Mesendoderm (in vitro differentiated cells): Measurements from ENCODE around the gene ILKAP.

Source experiments
- DNase-seq: peaks from one replicate; pipeline ENCODE4 v3.0.0; 2013
- H2AK5ac ChIP-seq: 2 replicates; pipeline ENCODE4 v1.6.1; 2013; ENCODE audit warnings: low read length, inconsistent platforms
- H2BK120ac ChIP-seq: 2 replicates; pipeline ENCODE4 v1.6.1; 2013; ENCODE audit warnings: low read depth, mild to moderate bottlenecking, low read length, moderate library complexity, mixed read lengths
- H2BK15ac ChIP-seq: replicated peaks from 2 replicates; pipeline ENCODE4 v1.6.1; 2013; ENCODE audit warnings: low read depth, mild to moderate bottlenecking, moderate library complexity
- H2BK5ac ChIP-seq: 2 replicates; pipeline ENCODE4 v1.6.1; 2013; ENCODE audit warnings: low read length, inconsistent platforms
- H3K18ac ChIP-seq: 2 replicates; pipeline ENCODE4 v1.6.1; 2013; ENCODE audit warnings: mild to moderate bottlenecking, low read length, mixed read lengths
- H3K23ac ChIP-seq: one replicate; pipeline ENCODE4 v1.6.1; 2013; ENCODE audit warnings: low read length
- H3K27ac ChIP-seq: 2 replicates; pipeline ENCODE4 v1.5.1; 2013; ENCODE audit warnings: low read depth, mild to moderate bottlenecking, inconsistent platforms, low read length, moderate library complexity
- H3K27me3 ChIP-seq: 2 replicates; pipeline ENCODE4 v1.6.1; 2013; ENCODE audit warnings: low read length, control low read depth, mild to moderate bottlenecking, inconsistent platforms; ENCODE audit not compliant: insufficient read depth, poor library complexity
- H3K36me3 ChIP-seq: 2 replicates; pipeline ENCODE4 v1.6.1; 2013; ENCODE audit warnings: low read length, inconsistent platforms; ENCODE audit not compliant: control insufficient read depth, insufficient read depth
- H3K4ac ChIP-seq: one replicate; pipeline ENCODE4 v1.6.1; 2013; ENCODE audit warnings: low read depth, mild to moderate bottlenecking, low read length, moderate library complexity
- H3K4me1 ChIP-seq: 2 replicates; pipeline ENCODE4 v1.6.1; 2013; ENCODE audit warnings: low read depth, low read length, inconsistent platforms; ENCODE audit not compliant: control insufficient read depth
- H3K4me2 ChIP-seq: 2 replicates; pipeline ENCODE4 v1.6.1; 2013; ENCODE audit warnings: low read length
- H3K4me3 ChIP-seq: 2 replicates; pipeline ENCODE4 v1.5.1; 2013; ENCODE audit warnings: mild to moderate bottlenecking, low read length
- H3K56ac ChIP-seq: one replicate; pipeline ENCODE4 v1.6.1; 2013; ENCODE audit warnings: low read length
- H3K79me1 ChIP-seq: 2 replicates; pipeline ENCODE4 v1.6.1; 2013; ENCODE audit warnings: low read length, inconsistent platforms
- H3K79me2 ChIP-seq: 2 replicates; pipeline ENCODE4 v1.6.1; 2013; ENCODE audit warnings: mild to moderate bottlenecking, low read length; ENCODE audit not compliant: control insufficient read depth, insufficient read depth
- H3K9ac ChIP-seq: 2 replicates; pipeline ENCODE4 v1.6.1; 2013; ENCODE audit warnings: low read length, inconsistent platforms
- H4K5ac ChIP-seq: one replicate; pipeline ENCODE4 v1.6.1; 2013; ENCODE audit warnings: low read length
- H4K8ac ChIP-seq: one replicate; pipeline ENCODE4 v1.6.1; 2013; ENCODE audit warnings: low read depth, mild to moderate bottlenecking, control low read depth, low read length, moderate library complexity
- WGBS: extraction: QIAGEN DNeasy Blood & Tissue Kit; methylation state at CpG from one replicate; pipeline ENCODE4 v1.1.7; 2013; ENCODE audit warnings: low lambda C conversion rate, missing lambda C conversion rate; ENCODE audit not compliant: insufficient coverage; ENCODE audit errors: extremely low coverage; 5-methylcytosine and 5-hydroxymethylcytosine counted together

The ILKAP gene

GRCh38 chr2:238226698-238227586, 23.4 kb upstream of the ILKAP start:
- Histone ChIP-seq H3K56ac (no peak overlapping the region), H3K9ac (no peak overlapping the region), H3K4me3 (no peak overlapping the region), H3K4me1 (no peaks in the 10 kb centered on the region), H4K5ac (no peak overlapping the region), H3K79me2 (no peaks in the 10 kb centered on the region), H3K23ac (no peak overlapping the region), H3K27ac (no peak overlapping the region), H4K8ac (no peak overlapping the region), H2BK120ac (no peak overlapping the region), H3K4me2 (no peak overlapping the region), H3K4ac (no peak overlapping the region), H3K18ac (no peak overlapping the region), H2BK5ac (no peak overlapping the region), H3K36me3 (no peaks in the 10 kb centered on the region), H3K79me1 (no peaks in the 10 kb centered on the region), H2AK5ac (no peak overlapping the region), H3K27me3 (peaks cover 4% of the 10 kb centered on the region), H2BK15ac (no peak overlapping the region)
- no peak for DNase-seq
- no CpG with 5 or more reads among the region's 8 CpGs for WGBS

GRCh38 chr2:238225911-238226697, 22.6 kb upstream of the ILKAP start:
- no peak overlapping the region for H2BK120ac ChIP-seq
- H3K4me1 ChIP-seq: no peaks in the 10 kb centered on the region
- no peak for DNase-seq
- H3K23ac ChIP-seq: no peak overlapping the region
- H4K8ac ChIP-seq: no peak overlapping the region
- WGBS: no CpG with 5 or more reads among the region's 38 CpGs
- H4K5ac ChIP-seq: no peak overlapping the region
- H3K36me3 ChIP-seq: no peaks in the 10 kb centered on the region
- no peak overlapping the region for H3K9ac ChIP-seq
- no peaks in the 10 kb centered on the region for H3K79me1 ChIP-seq
- peaks cover 4% of the 10 kb centered on the region for H3K27me3 ChIP-seq
- H2BK5ac ChIP-seq: no peak overlapping the region
- no peak overlapping the region for H3K27ac ChIP-seq
- no peak overlapping the region for H3K56ac ChIP-seq
- no peak overlapping the region for H2BK15ac ChIP-seq
- no peak overlapping the region for H3K4me2 ChIP-seq
- no peaks in the 10 kb centered on the region for H3K79me2 ChIP-seq
- no peak overlapping the region for H3K18ac ChIP-seq
- H3K4ac ChIP-seq: no peak overlapping the region
- no peak overlapping the region for H2AK5ac ChIP-seq
- H3K4me3 ChIP-seq: no peak overlapping the region

GRCh38 chr2:238225121-238225520, 21.6 kb upstream of the ILKAP start:
- no peak overlapping the region for H2AK5ac ChIP-seq
- H3K27ac ChIP-seq: no peak overlapping the region
- H4K8ac ChIP-seq: no peak overlapping the region
- no peak overlapping the region for H3K56ac ChIP-seq
- H2BK5ac ChIP-seq: no peak overlapping the region
- H3K79me2 ChIP-seq: no peaks in the 10 kb centered on the region
- no peak overlapping the region for H3K9ac ChIP-seq
- no peaks in the 10 kb centered on the region for H3K36me3 ChIP-seq
- no peak for DNase-seq
- H3K4me2 ChIP-seq: no peak overlapping the region
- H3K23ac ChIP-seq: no peak overlapping the region
- no peaks in the 10 kb centered on the region for H3K79me1 ChIP-seq
- no CpG with 5 or more reads among the region's 13 CpGs for WGBS
- no peak overlapping the region for H3K18ac ChIP-seq
- no peaks in the 10 kb centered on the region for H3K27me3 ChIP-seq
- H3K4ac ChIP-seq: no peak overlapping the region
- no peak overlapping the region for H2BK120ac ChIP-seq
- no peak overlapping the region for H4K5ac ChIP-seq
- H3K4me3 ChIP-seq: no peak overlapping the region
- H2BK15ac ChIP-seq: no peak overlapping the region
- no peaks in the 10 kb centered on the region for H3K4me1 ChIP-seq

GRCh38 chr2:238224356-238225035, 21.0 kb upstream of the ILKAP start:
- no peak for DNase-seq
- Histone ChIP-seq H2AK5ac (no peak overlapping the region), H4K5ac (no peak overlapping the region), H3K4me3 (no peak overlapping the region), H4K8ac (no peak overlapping the region), H3K27ac (no peak overlapping the region), H3K23ac (no peak overlapping the region), H3K56ac (no peak overlapping the region), H2BK120ac (no peak overlapping the region), H3K79me2 (no peaks in the 10 kb centered on the region), H3K9ac (no peak overlapping the region), H3K36me3 (no peaks in the 10 kb centered on the region), H3K18ac (no peak overlapping the region), H3K79me1 (no peaks in the 10 kb centered on the region), H3K4ac (no peak overlapping the region), H2BK15ac (no peak overlapping the region), H3K4me2 (no peak overlapping the region), H2BK5ac (no peak overlapping the region), H3K4me1 (no peaks in the 10 kb centered on the region), H3K27me3 (no peaks in the 10 kb centered on the region)
- no CpG with 5 or more reads among the region's 29 CpGs for whole genome bisulfite sequencing

GRCh38 chr2:238220892-238221521, 17.5 kb upstream of the ILKAP start:
- Histone ChIP-seq H3K4me1 (no peaks in the 10 kb centered on the region), H3K9ac (no peak overlapping the region), H3K27me3 (no peaks in the 10 kb centered on the region), H3K18ac (no peak overlapping the region), H3K4ac (no peak overlapping the region), H3K4me2 (no peak overlapping the region), H3K23ac (no peak overlapping the region), H3K56ac (no peak overlapping the region), H3K4me3 (no peak overlapping the region), H4K5ac (no peak overlapping the region), H3K36me3 (no peaks in the 10 kb centered on the region), H2AK5ac (no peak overlapping the region), H2BK15ac (no peak overlapping the region), H2BK120ac (no peak overlapping the region), H2BK5ac (no peak overlapping the region), H3K27ac (no peak overlapping the region), H3K79me2 (no peaks in the 10 kb centered on the region), H4K8ac (no peak overlapping the region), H3K79me1 (no peaks in the 10 kb centered on the region)
- DNase-seq: no peak
- no CpG with 5 or more reads among the region's 23 CpGs for WGBS
